Activated CD8-positive, alpha-beta memory T cell treated with anti-CD3 and anti-CD28 coated beads for 36 hours (primary cell): Measurements from ENCODE around the gene HES3. TPM values are rescaled to one million over a fixed set of nuclear protein-coding genes. Genes with fewer than 3 reads are reported as not detected.
"Not testable (repeated sequence)": the region's sequence is repeated elsewhere in the genome, so short reads cannot be mapped to it uniquely, and the experiment has no call there.

Source experiments
- CTCF ChIA-PET: fragments of 350-600 bp; sonication (Branson Sonifier 250); formaldehyde crosslinking; loops from one replicate; lab custom pipeline; 2021; ENCODE audit warnings: antibody characterized with exemption; lab: Charles Lee
- POLR2A ChIA-PET: fragments of 350-600 bp; sonication (Branson Sonifier 250); formaldehyde crosslinking; loops from one replicate; lab custom pipeline; 2021; ENCODE audit warnings: antibody characterized with exemption; lab: Charles Lee
- total RNA-seq, 2 experiments: library from RNA; stranded (reverse); gene quantifications; one replicate each; pipeline ENCODE4 v1.2.3, GENCODE V29; 2021

HES3 gene
- total RNA-seq, 2 experiments from 2014 or later = not detected

- ChIA-PET POLR2A (no interaction called here), CTCF (no interaction called here)
These were observed 32.2 kb upstream of the HES3 start for GRCh38 chr1:6211731-6212130.

GRCh38 chr1:6212193-6212959 lies 31.6 kb upstream of the HES3 start:
- ChIA-PET POLR2A (no interaction called here), CTCF (interaction anchor here (1.1 kb wide), 1 partner anchor 10 kb away, joined by 3 read pairs; no protein-coding TSS in a partner anchor)

- ChIA-PET POLR2A (no interaction called here), CTCF (interaction anchor here (1.2 to 2.5 kb wide), 2 partner anchors 9 to 12 kb away, joined by 3 to 6 read pairs; partner anchors contain the start of gene RNF207)
These were observed 25.4 kb upstream of the HES3 start for GRCh38 chr1:6218375-6219164.

- CTCF ChIA-PET = interaction anchor here (0.6 to 2.5 kb wide), 3 partner anchors 10 to 329 kb away, joined by 3 to 6 read pairs (median 4); partner anchors contain the start of gene RNF207
- POLR2A ChIA-PET = not testable (repeated sequence)
These were observed 24.3 kb upstream of the HES3 start for GRCh38 chr1:6219641-6220040.

- ChIA-PET POLR2A (interaction anchor here (0.7 kb wide), 1 partner anchor 14 kb away, joined by 3 read pairs; the partner anchor contains the start of gene RNF207), CTCF (interaction anchor here (0.6 kb wide), 1 partner anchor 328 kb away, joined by 4 read pairs; no protein-coding TSS in a partner anchor)
These were observed 23.7 kb upstream of the HES3 start for GRCh38 chr1:6220236-6220635.

- ChIA-PET POLR2A (no interaction called here), CTCF (interaction anchor here (0.6 kb wide), 1 partner anchor 158 kb away, joined by 5 read pairs; no protein-coding TSS in a partner anchor)
These were observed 22.7 kb upstream of the HES3 start for GRCh38 chr1:6221210-6221784.

GRCh38 chr1:6222636-6223035 lies 21.3 kb upstream of the HES3 start:
- ChIA-PET POLR2A (no interaction called here), CTCF (no interaction called here)

- CTCF ChIA-PET = no interaction called here
These were observed 20.4 kb upstream of the HES3 start for GRCh38 chr1:6223617-6224016.

GRCh38 chr1:6224718-6225117 lies 19.3 kb upstream of the HES3 start:
- ChIA-PET CTCF (no interaction called here), POLR2A (interaction anchor here (1.7 kb wide), 1 partner anchor 18 kb away, joined by 3 read pairs; no protein-coding TSS in a partner anchor)

More at GRCh38 chr1:6223617-6224016, 20.4 kb upstream of the HES3 start:
- POLR2A ChIA-PET = interaction anchor here (0.6 kb wide), 1 partner anchor 8 kb away, joined by 4 read pairs; no protein-coding TSS in a partner anchor

- ChIA-PET CTCF (interaction anchor here (0.7 kb wide), 1 partner anchor 9 kb away, joined by 3 read pairs; no protein-coding TSS in a partner anchor), POLR2A (interaction anchor here (1.7 kb wide), 1 partner anchor 19 kb away, joined by 3 read pairs; no protein-coding TSS in a partner anchor)
These were observed 18.3 kb upstream of the HES3 start for GRCh38 chr1:6225651-6226050.

- ChIA-PET CTCF (interaction anchor here (0.5 to 1.3 kb wide), 2 partner anchors 12 to 461 kb away, joined by 3 read pairs; no protein-coding TSS in a partner anchor), POLR2A (no interaction called here)
These were observed 10.6 kb upstream of the HES3 start for GRCh38 chr1:6233376-6233775.

GRCh38 chr1:6234502-6235295 lies 9.3 kb upstream of the HES3 start:
- ChIA-PET CTCF (interaction anchor here (0.7 to 2.3 kb wide), 6 partner anchors 9 to 189 kb away, joined by 3 to 8 read pairs (median 4); no protein-coding TSS in a partner anchor), POLR2A (interaction anchor here (2.4 kb wide), 1 partner anchor 28 kb away, joined by 6 read pairs; the partner anchor contains the start of gene RNF207)

- POLR2A ChIA-PET = interaction anchor here (1.5 to 2.4 kb wide), 2 partner anchors 29 to 158 kb away, joined by 5 to 6 read pairs; partner anchors contain the start of genes ACOT7 and RNF207
- CTCF ChIA-PET = interaction anchor here (0.7 to 2.3 kb wide), 6 partner anchors 9 to 188 kb away, joined by 3 to 8 read pairs (median 4); no protein-coding TSS in a partner anchor
These were observed 8.7 kb upstream of the HES3 start for GRCh38 chr1:6235296-6235677.

GRCh38 chr1:6237093-6237492 lies 6.9 kb upstream of the HES3 start:
- CTCF ChIA-PET = interaction anchor here (1.3 to 3.1 kb wide), 2 partner anchors 9 to 30 kb away, joined by 5 to 9 read pairs; partner anchors contain the start of gene RNF207
- POLR2A ChIA-PET = no interaction called here

GRCh38 chr1:6239213-6239752 lies 4.7 kb upstream of the HES3 start:
- ChIA-PET POLR2A (no interaction called here), CTCF (interaction anchor here (0.5 to 3.1 kb wide), 6 partner anchors 8 to 256 kb away, joined by 3 to 10 read pairs (median 6); partner anchors contain the start of gene RNF207)

- POLR2A ChIA-PET = no interaction called here
These were observed 3.8 kb upstream of the HES3 start for GRCh38 chr1:6239950-6240768.

More at GRCh38 chr1:6239950-6240768, 3.8 kb upstream of the HES3 start:
- CTCF ChIA-PET = interaction anchor here (0.7 to 1.4 kb wide), 4 partner anchors 165 to 255 kb away, joined by 3 to 6 read pairs (median 3); no protein-coding TSS in a partner anchor
